Nephron (organoid): Measurements from ENCODE around the gene CYP2C8.

Experiments used
- H3K27ac Mint-ChIP-seq, 3 experiments: 2 replicates each; pipeline ENCODE4 v1.8.0; 2020; ENCODE audit warnings: mixed read lengths in 3 of 3, mild to moderate bottlenecking in 2 of 3, moderate library complexity in 1 of 3
- H3K27me3 Mint-ChIP-seq: 2 replicates; pipeline ENCODE4 v1.8.0; 2021; ENCODE audit warnings: low read depth, mild to moderate bottlenecking, moderate library complexity, mixed read lengths
- H3K36me3 Mint-ChIP-seq: 2 replicates; pipeline ENCODE4 v1.8.0; 2020; ENCODE audit warnings: low read depth, mixed read lengths
- H3K4me1 Mint-ChIP-seq: 2 replicates; pipeline ENCODE4 v1.8.0; 2020; ENCODE audit warnings: mixed read lengths
- H3K4me3 Mint-ChIP-seq, 3 experiments: 2 replicates each; pipeline ENCODE4 v1.8.0; 2020; ENCODE audit warnings: mild to moderate bottlenecking in 3 of 3, mixed read lengths in 3 of 3, moderate library complexity in 2 of 3
- H3K9me3 Mint-ChIP-seq: 2 replicates; pipeline ENCODE4 v1.8.0; 2020; ENCODE audit warnings: mixed read lengths
- TF ChIP-seq, protein P1 (sequence below), 3 experiments: fragments of 200-600 bp; sonication (generic); IDR thresholded peaks; one replicate each; pipeline ENCODE4 v1.5.0; 2021; ENCODE audit warnings: antibody characterized with exemption in 3 of 3; ENCODE audit not compliant: unreplicated experiment in 3 of 3

Gene CYP2C8

DNA sequence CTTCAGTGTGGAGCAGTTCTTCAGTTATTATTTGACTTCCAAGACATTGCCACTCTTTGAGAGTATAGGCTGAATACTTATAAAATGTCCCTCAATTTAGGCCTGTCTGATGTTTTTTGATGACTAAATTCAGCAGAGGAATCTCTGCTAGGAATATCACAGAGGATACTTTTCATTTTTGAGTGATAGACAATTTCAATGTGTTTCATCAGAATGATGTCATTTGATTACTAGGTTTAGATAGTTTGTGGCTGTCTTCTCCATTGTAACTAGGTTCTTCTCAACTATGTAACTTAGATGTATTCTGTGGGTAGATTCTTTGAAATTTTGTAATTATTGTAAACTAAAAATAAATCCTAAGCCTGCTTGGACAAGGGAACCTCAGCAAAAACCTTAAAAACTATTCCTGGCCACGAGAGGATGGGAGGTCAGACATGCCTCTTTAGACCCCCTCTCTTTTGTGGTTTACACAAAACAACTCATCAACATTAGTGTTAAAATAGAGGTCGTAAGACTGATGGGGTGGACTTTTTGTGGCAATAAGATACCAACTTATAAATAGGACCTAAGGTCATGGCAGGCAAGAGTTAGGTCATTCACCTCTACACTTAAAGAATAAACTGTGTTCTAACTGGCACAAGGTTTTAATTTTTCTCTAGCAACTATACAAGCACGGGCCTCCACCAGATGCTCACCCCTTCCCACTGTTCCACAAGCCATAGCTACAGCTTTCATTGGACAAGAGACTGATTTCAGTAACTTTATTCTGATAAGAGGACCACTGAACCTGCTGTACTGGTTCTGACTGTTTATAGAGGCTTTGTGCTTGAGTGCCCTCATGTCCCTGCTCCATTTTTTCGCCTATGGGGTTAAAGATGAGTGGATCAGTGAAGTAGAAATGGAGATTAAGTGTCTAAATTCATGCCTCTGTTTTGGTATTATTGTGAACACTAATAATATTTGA is 33.7 kb downstream of the CYP2C8 start:
- H3K4me3 Mint-ChIP-seq, result no peak overlapping the region
- TF ChIP-seq, protein P1, sequence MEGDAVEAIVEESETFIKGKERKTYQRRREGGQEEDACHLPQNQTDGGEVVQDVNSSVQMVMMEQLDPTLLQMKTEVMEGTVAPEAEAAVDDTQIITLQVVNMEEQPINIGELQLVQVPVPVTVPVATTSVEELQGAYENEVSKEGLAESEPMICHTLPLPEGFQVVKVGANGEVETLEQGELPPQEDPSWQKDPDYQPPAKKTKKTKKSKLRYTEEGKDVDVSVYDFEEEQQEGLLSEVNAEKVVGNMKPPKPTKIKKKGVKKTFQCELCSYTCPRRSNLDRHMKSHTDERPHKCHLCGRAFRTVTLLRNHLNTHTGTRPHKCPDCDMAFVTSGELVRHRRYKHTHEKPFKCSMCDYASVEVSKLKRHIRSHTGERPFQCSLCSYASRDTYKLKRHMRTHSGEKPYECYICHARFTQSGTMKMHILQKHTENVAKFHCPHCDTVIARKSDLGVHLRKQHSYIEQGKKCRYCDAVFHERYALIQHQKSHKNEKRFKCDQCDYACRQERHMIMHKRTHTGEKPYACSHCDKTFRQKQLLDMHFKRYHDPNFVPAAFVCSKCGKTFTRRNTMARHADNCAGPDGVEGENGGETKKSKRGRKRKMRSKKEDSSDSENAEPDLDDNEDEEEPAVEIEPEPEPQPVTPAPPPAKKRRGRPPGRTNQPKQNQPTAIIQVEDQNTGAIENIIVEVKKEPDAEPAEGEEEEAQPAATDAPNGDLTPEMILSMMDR (IDR thresholded peaks at IDR 0.05; ENCODE audit: unreplicated experiment in 3 of 3), result no peak
- H3K4me1 Mint-ChIP-seq, result no peaks in the 10 kb centered on the region
- no peak overlapping the region for H3K27ac Mint-ChIP-seq
- no peaks in the 10 kb centered on the region for H3K36me3 Mint-ChIP-seq
- no peaks in the 10 kb centered on the region for H3K27me3 Mint-ChIP-seq
- no peaks in the 10 kb centered on the region for H3K9me3 Mint-ChIP-seq

DNA sequence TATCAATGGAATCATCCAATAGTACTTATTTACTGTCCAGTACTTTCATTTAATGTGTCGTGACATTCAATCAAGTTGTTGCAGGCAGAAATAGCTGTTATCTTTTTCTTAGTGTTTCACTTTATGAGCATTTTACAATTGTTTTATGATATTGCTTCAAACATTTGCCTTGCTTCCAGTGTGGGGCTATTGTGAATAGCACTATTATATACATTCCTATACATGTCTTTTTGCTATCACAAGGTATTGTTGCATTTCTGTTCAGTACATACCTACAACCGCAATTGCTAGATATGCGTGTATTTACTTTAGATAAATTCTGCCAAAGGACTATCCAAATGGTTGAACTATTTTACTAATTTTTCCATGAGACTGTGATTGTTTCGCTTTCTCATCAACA is 34.9 kb downstream of the CYP2C8 start:
- Mint-ChIP-seq H3K4me3 (no peak overlapping the region), H3K27ac (no peak overlapping the region), H3K9me3 (no peaks in the 10 kb centered on the region), H3K36me3 (no peaks in the 10 kb centered on the region), H3K27me3 (no peaks in the 10 kb centered on the region), H3K4me1 (no peaks in the 10 kb centered on the region)
- TF ChIP-seq, protein P1 (IDR thresholded peaks at IDR 0.05; ENCODE audit: unreplicated experiment in 3 of 3), result no peak

DNA sequence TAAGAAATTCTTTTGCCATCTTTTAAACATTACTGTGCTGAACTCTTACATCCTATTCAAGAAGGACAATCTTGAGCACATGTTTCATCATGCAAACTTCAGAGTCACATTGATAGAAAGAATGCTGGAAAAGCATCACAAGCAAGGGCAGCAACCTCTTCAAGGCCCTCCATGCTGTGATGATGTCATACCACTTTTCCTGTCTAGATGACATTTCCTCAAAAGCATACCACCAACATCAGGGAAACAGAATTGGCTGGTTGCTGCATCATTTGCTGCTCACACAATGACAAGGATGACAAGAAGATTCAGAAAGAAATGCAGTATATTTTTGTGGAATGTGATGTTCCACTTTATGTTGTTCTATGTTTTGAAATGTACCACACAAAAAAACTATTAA is 37.6 kb downstream of the CYP2C8 start:
- no peaks in the 10 kb centered on the region for H3K4me1 Mint-ChIP-seq
- H3K36me3 Mint-ChIP-seq, result no peaks in the 10 kb centered on the region
- no peak overlapping the region for H3K27ac Mint-ChIP-seq
- H3K27me3 Mint-ChIP-seq, result peaks cover 4% of the 10 kb centered on the region
- no peak overlapping the region for H3K4me3 Mint-ChIP-seq
- TF ChIP-seq, protein P1 (IDR thresholded peaks at IDR 0.05; ENCODE audit: unreplicated experiment in 3 of 3), result no peak
- no peaks in the 10 kb centered on the region for H3K9me3 Mint-ChIP-seq

DNA sequence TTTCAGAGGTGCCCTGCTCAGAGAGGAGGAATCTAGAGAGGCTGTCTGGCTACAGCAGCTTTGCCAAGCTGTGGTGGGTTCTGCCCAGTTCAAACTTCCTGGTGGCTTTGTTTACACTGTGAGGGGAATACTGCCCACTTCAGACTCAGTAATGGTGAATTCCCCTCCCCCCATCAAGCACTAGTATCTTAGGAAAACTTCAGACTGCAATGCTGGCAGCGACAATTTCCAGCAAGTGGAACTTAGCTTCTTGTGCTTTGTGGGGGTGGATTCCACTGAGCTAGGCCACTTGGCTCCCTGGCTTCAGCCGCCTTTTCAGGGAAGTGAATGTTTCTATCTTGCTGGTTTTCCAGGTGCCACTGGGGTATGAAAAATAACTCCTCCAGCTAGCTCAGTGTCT is 42.8 kb downstream of the CYP2C8 start:
- Mint-ChIP-seq H3K9me3 (no peaks in the 10 kb centered on the region), H3K4me1 (no peaks in the 10 kb centered on the region), H3K36me3 (no peaks in the 10 kb centered on the region), H3K27ac (no peak overlapping the region), H3K27me3 (peaks cover 4% of the 10 kb centered on the region), H3K4me3 (no peak overlapping the region)
- TF ChIP-seq, protein P1 (IDR thresholded peaks at IDR 0.05; ENCODE audit: unreplicated experiment in 3 of 3), result no peak

DNA sequence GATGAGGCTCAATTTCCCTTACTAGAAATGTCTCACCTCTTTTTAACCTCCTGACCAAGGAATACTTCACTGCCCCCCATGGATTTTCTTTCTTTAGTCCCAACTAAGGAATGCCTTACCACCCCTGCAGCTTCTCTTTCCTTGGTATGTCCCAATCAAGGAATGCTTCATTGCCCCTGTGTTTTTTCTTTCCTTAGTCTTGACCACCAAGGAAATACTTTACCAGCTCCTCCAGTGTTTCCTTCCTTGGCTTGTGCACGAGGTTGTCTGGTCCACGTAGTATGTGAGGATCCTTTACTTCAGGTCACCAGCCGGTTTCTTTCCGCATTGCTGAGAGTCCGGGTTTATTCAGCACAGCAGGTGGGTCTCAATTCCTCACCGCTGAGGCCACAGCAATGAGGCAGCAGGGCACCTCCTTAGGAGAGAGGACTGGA is 71.5 kb downstream of the CYP2C8 start:
- Mint-ChIP-seq H3K4me1 (no peaks in the 10 kb centered on the region), H3K27me3 (no peaks in the 10 kb centered on the region), H3K4me3 (no peak overlapping the region), H3K9me3 (no peaks in the 10 kb centered on the region), H3K27ac (no peak overlapping the region), H3K36me3 (no peaks in the 10 kb centered on the region)
- TF ChIP-seq, protein P1 (IDR thresholded peaks at IDR 0.05; ENCODE audit: unreplicated experiment in 3 of 3), result no peak

DNA sequence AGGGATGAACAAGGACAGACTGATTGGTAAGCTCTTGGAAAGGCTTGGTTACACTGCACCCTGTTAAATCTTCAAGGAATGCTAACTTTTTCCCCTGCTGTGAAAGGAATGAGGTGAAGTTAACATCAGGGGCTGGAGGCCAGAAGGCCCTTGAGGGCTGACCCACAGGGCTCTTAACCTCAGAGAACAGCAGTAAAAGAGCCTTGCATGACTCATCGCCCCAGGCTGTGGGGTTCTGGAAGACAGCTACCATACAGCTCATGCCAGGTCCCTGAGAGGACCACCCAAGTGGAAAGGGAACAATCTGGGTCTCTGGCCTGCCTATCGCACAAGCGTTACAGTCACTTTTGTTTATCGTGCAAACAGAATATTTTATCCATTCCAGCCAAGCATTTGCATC is 76.5 kb downstream of the CYP2C8 start:
- no peak overlapping the region for H3K27ac Mint-ChIP-seq
- H3K4me3 Mint-ChIP-seq, result no peak overlapping the region
- H3K27me3 Mint-ChIP-seq, result no peaks in the 10 kb centered on the region
- TF ChIP-seq, protein P1 (IDR thresholded peaks at IDR 0.05; ENCODE audit: unreplicated experiment in 3 of 3), result no peak
- H3K36me3 Mint-ChIP-seq, result no peaks in the 10 kb centered on the region
- no peaks in the 10 kb centered on the region for H3K4me1 Mint-ChIP-seq
- H3K9me3 Mint-ChIP-seq, result peaks cover 14% of the 10 kb centered on the region
